ENCODE data around the gene TMPRSS6. TPM values are rescaled to one million over a fixed set of nuclear protein-coding genes. Genes with fewer than 3 reads are reported as not detected.

TMPRSS6 gene
- total RNA-seq, 8 experiments from 2014 or later: 0.05 to 0.56 (median 0.18) TPM; not detected in 1

GRCh38 chr22:37103151-37103550 lies 6.4 kb downstream of the TMPRSS6 start:
- 47 to 73% (median 59%) methylated on average over 4 to 14 of the region's 18 CpGs; no CpG with 5 or more reads in 5 of the 10 experiments for WGBS, 10 experiments
- Histone ChIP-seq H3K4me3 (no peak overlapping the region), H3K27ac (no peak overlapping the region), H3K4me1 (replicated peaks in 1 of 2) (peaks cover 0 to 20% of the 10 kb centered on the region in 2 donors)
- ATAC-seq (replicated peaks in 6 of 8): no peak
- in situ Hi-C loops (cut with MboI; ENCODE audit: low pct_unique_long_range_greater_than_20kb in 2 of 9, low sequenced_read_pairs in 9 of 9, unreplicated experiment in 9 of 9): no loop called here

DNA sequence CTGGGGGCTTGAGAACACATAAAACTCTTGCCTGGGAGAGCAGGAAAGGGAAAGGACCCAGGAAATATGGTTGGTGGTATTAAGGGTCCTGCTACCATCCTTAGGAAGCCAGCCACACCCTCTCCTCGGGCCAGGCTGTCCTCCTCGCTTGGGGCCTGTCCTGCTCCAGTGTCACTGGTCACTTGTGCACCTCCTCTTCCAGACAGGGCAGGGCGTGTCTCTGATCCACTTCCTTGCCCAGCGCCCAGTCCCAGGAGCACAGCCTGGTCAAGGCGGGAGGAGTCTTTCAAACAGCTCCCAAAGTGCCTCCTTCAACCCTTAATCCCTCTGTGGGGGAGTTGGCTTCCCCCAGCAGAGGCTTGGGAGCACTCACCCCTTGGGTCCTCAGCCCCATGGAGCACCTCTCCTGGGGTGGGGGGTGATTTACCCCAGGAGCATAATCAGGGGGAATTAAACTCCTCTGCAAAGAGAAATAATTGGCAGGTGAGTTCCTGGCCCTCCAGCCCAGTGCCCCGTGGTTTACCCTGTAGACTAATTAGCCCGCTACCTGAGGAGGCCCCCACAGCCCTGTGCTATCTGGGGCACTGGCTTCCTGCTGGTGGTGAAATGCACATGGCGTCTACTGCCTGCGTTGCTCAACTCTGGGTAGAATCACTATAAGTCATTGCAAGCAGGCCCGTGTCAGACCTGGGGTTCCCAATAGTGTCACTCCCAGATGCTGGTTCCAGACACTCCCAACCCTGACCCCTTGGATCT lies 8.0 kb downstream of the TMPRSS6 start:
- 25 to 100% (median 64%) methylated on average over 1 to 4 of the region's 10 CpGs; no CpG with 5 or more reads in 5 of the 10 experiments for WGBS, 10 experiments
- in situ Hi-C loops (cut with MboI; ENCODE audit: low pct_unique_long_range_greater_than_20kb in 2 of 9, low sequenced_read_pairs in 9 of 9, unreplicated experiment in 9 of 9): no loop called here
- Histone ChIP-seq H3K27ac (no peak overlapping the region), H3K4me3 (no peak overlapping the region), H3K4me1 (replicated peaks in 1 of 2) (peaks cover 0 to 20% of the 10 kb centered on the region in 2 donors)
- ATAC-seq (replicated peaks in 6 of 8): peak in 2 of 8 experiments; percentile 27 to 74

- peaks cover 0 to 20% of the 10 kb centered on the region in 2 donors for H3K4me1 ChIP-seq (replicated peaks in 1 of 2)
- in situ Hi-C loops (cut with MboI; ENCODE audit: low pct_unique_long_range_greater_than_20kb in 2 of 9, low sequenced_read_pairs in 9 of 9, unreplicated experiment in 9 of 9): no loop called here
- H3K4me3 ChIP-seq: no peak overlapping the region
- no peak overlapping the region for H3K27ac ChIP-seq
- WGBS, 10 experiments: 10 to 75% (median 60%) methylated on average over 1 to 6 of the region's 8 CpGs; no CpG with 5 or more reads in 2 of the 10 experiments
- peak in 3 of 8 experiments; percentile 14 to 90 (median 71) for ATAC-seq (replicated peaks in 6 of 8)
Observed at GRCh38 chr22:37100589-37101127, 8.9 kb downstream of the TMPRSS6 start.

GRCh38 chr22:37098976-37099591 lies 10.4 kb downstream of the TMPRSS6 start:
- no peak overlapping the region for H3K4me3 ChIP-seq
- WGBS, 10 experiments: 18 to 83% (median 70%) methylated on average over 1 to 2 of the region's 10 CpGs; no CpG with 5 or more reads in 6 of the 10 experiments
- ATAC-seq (replicated peaks in 6 of 8): peak in 1 of 8 experiments; percentile 27
- in situ Hi-C loops (cut with MboI; ENCODE audit: low pct_unique_long_range_greater_than_20kb in 2 of 9, low sequenced_read_pairs in 9 of 9, unreplicated experiment in 9 of 9): no loop called here
- no peak overlapping the region for H3K27ac ChIP-seq
- peaks cover 0 to 20% of the 10 kb centered on the region in 2 donors for H3K4me1 ChIP-seq (replicated peaks in 1 of 2)

- in situ Hi-C loops (cut with MboI; ENCODE audit: low pct_unique_long_range_greater_than_20kb in 2 of 9, low sequenced_read_pairs in 9 of 9, unreplicated experiment in 9 of 9): no loop called here
- Histone ChIP-seq H3K4me1 (replicated peaks in 1 of 2) (peaks cover 0 to 15% of the 10 kb centered on the region in 2 donors), H3K4me3 (no peak overlapping the region), H3K27ac (no peak overlapping the region)
- 72 to 76% methylated on average over 2 to 3 of the region's 13 CpGs; no CpG with 5 or more reads in 8 of the 10 experiments for WGBS, 10 experiments
- ATAC-seq (replicated peaks in 6 of 8): peak in 2 of 8 experiments; percentile 20 to 63
Observed at GRCh38 chr22:37097346-37097745, 12.2 kb downstream of the TMPRSS6 start.

- Histone ChIP-seq H3K27ac (no peak overlapping the region), H3K4me1 (replicated peaks in 1 of 2) (peaks cover 0 to 15% of the 10 kb centered on the region in 2 donors), H3K4me3 (no peak overlapping the region)
- in situ Hi-C loops (cut with MboI; ENCODE audit: low pct_unique_long_range_greater_than_20kb in 2 of 9, low sequenced_read_pairs in 9 of 9, unreplicated experiment in 9 of 9): no loop called here
- WGBS, 10 experiments: 48 to 100% (median 66%) methylated on average over 2 to 10 of the region's 11 CpGs; no CpG with 5 or more reads in 3 of the 10 experiments
- no peak for ATAC-seq (replicated peaks in 6 of 8)
Observed at GRCh38 chr22:37095113-37095512, 14.4 kb downstream of the TMPRSS6 start.

DNA sequence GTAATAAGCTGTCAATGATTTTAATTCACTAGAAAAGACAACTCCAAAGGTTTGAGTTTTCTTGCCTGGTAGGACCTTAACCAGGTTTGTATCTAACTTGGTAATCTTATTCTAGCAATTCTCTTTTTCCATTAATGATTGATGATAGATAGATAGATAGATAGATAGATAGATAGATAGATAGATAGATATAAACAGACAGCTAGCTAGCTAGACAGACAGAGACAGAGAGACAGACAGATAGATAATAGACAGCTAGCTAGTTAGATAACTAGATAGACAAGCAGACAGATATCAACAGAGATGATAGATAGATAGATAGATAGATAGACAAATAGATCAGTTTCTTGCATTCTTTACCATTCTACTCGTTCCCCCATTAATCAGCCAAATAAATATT lies 15.3 kb downstream of the TMPRSS6 start:
- in situ Hi-C loops (cut with MboI; ENCODE audit: low pct_unique_long_range_greater_than_20kb in 2 of 9, low sequenced_read_pairs in 9 of 9, unreplicated experiment in 9 of 9): no loop called here
- ATAC-seq (replicated peaks in 6 of 8): no peak
- H3K4me1 ChIP-seq (replicated peaks in 1 of 2): peaks cover 0 to 15% of the 10 kb centered on the region in 2 donors
- H3K27ac ChIP-seq: no peak overlapping the region
- no peak overlapping the region for H3K4me3 ChIP-seq
- 0 to 80% (median 14%) methylated on average over 1 of the region's 1 CpG; no CpG with 5 or more reads in 2 of the 10 experiments for WGBS, 10 experiments

- H3K4me3 ChIP-seq: no peak overlapping the region
- in situ Hi-C loops (cut with MboI; ENCODE audit: low pct_unique_long_range_greater_than_20kb in 2 of 9, low sequenced_read_pairs in 9 of 9, unreplicated experiment in 9 of 9): no loop called here
- H3K4me1 ChIP-seq (replicated peaks in 1 of 2): peaks cover 0 to 15% of the 10 kb centered on the region in 2 donors
- 0 to 77% (median 37%) methylated on average over 1 to 6 of the region's 6 CpGs; no CpG with 5 or more reads in 2 of the 10 experiments for WGBS, 10 experiments
- no peak overlapping the region for H3K27ac ChIP-seq
- no peak for ATAC-seq (replicated peaks in 6 of 8)
Observed at GRCh38 chr22:37092997-37093396, 16.5 kb downstream of the TMPRSS6 start.

DNA sequence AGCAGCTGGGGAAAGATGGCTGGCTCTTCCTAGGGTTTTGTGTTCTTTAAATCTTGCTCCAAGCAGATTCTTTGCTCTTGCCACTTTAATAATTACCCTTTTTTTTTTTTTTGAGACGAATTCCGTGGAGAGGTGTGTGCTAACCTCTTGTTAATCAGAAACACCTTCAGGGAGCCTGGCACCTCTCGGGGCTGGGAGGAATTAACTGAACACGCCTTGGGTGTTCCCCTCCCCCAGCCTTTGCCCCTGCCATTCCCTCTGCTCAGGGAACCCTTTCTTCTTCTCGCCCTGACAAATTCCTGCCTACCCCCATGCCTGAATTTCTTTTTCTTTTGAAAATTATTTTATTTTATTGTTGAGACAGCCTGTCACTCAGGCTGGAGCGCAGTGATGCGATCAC lies 17.5 kb downstream of the TMPRSS6 start:
- H3K27ac ChIP-seq: no peak overlapping the region
- 18 to 60% (median 50%) methylated on average over 1 to 5 of the region's 7 CpGs; no CpG with 5 or more reads in 7 of the 10 experiments for WGBS, 10 experiments
- no peak overlapping the region for H3K4me3 ChIP-seq
- peaks cover 0 to 13% of the 10 kb centered on the region in 2 donors for H3K4me1 ChIP-seq (replicated peaks in 1 of 2)
- ATAC-seq (replicated peaks in 6 of 8): no peak
- in situ Hi-C loops (cut with MboI; ENCODE audit: low pct_unique_long_range_greater_than_20kb in 2 of 9, low sequenced_read_pairs in 9 of 9, unreplicated experiment in 9 of 9): no loop called here

GRCh38 chr22:37090920-37091695 lies 18.4 kb downstream of the TMPRSS6 start:
- peak in 5 of 8 experiments; percentile 82 to 92 (median 85) for ATAC-seq (replicated peaks in 6 of 8)
- Histone ChIP-seq H3K27ac (no peak overlapping the region), H3K4me1 (replicated peaks in 1 of 2) (peaks cover 0 to 12% of the 10 kb centered on the region in 2 donors), H3K4me3 (no peak overlapping the region)
- WGBS, 10 experiments: 74 to 100% (median 82%) methylated on average over 1 to 5 of the region's 9 CpGs; no CpG with 5 or more reads in 6 of the 10 experiments
- in situ Hi-C loops (cut with MboI; ENCODE audit: low pct_unique_long_range_greater_than_20kb in 2 of 9, low sequenced_read_pairs in 9 of 9, unreplicated experiment in 9 of 9): no loop called here

GRCh38 chr22:37089434-37089833 lies 20.1 kb downstream of the TMPRSS6 start:
- ATAC-seq (replicated peaks in 6 of 8): peak in 2 of 8 experiments; percentile 18 to 37
- in situ Hi-C loops (cut with MboI; ENCODE audit: low pct_unique_long_range_greater_than_20kb in 2 of 9, low sequenced_read_pairs in 9 of 9, unreplicated experiment in 9 of 9): no loop called here
- H3K4me3 ChIP-seq: no peak overlapping the region
- peaks cover 0 to 12% of the 10 kb centered on the region in 2 donors for H3K4me1 ChIP-seq (replicated peaks in 1 of 2)
- WGBS, 10 experiments: 30 to 100% (median 63%) methylated on average over 1 to 3 of the region's 12 CpGs; no CpG with 5 or more reads in 6 of the 10 experiments
- no peak overlapping the region for H3K27ac ChIP-seq

DNA sequence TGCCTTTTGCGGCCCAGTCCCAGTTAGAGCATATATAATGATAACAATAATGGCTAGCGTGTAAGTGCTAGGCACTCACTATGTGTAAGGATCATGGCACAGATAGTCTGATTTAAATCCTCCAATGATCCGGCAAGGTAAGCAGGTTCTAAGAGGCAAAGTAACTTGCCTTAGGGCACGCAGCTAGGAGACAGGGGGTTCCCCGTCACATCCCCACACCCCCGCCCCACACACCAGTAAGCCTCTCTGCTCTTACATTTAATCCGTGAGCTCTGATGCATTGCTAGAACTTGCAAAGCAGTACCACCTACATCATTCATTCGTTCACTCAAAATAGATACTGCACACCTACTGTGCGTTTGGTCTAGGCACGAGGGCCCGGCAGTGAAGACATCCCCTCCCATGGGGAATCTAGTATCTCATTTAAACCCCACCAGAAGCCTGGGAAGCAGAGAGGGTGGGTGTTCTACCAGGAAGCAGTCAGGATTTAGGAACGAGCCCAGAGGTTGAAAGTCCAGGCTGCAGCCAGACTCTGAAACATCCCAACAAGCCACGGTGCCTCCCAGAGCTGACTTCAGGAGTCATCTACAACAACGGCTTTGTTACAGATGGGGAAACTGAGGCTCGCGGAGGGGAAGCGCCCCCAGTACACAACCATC lies 20.6 kb downstream of the TMPRSS6 start:
- Histone ChIP-seq H3K4me1 (replicated peaks in 1 of 2) (peaks cover 0 to 12% of the 10 kb centered on the region in 2 donors), H3K27ac (no peak overlapping the region), H3K4me3 (no peak overlapping the region)
- ATAC-seq (replicated peaks in 6 of 8): no peak
- in situ Hi-C loops (cut with MboI; ENCODE audit: low pct_unique_long_range_greater_than_20kb in 2 of 9, low sequenced_read_pairs in 9 of 9, unreplicated experiment in 9 of 9): no loop called here
- 25 to 93% (median 70%) methylated on average over 2 to 5 of the region's 17 CpGs; no CpG with 5 or more reads in 2 of the 10 experiments for WGBS, 10 experiments

All from motor neuron (in vitro differentiated cells).